ENCODE data around the gene SYNPO2.
"Not testable (repeated sequence)": the region's sequence is repeated elsewhere in the genome, so short reads cannot be mapped to it uniquely, and the experiment has no call there.

The SYNPO2 gene

DNA sequence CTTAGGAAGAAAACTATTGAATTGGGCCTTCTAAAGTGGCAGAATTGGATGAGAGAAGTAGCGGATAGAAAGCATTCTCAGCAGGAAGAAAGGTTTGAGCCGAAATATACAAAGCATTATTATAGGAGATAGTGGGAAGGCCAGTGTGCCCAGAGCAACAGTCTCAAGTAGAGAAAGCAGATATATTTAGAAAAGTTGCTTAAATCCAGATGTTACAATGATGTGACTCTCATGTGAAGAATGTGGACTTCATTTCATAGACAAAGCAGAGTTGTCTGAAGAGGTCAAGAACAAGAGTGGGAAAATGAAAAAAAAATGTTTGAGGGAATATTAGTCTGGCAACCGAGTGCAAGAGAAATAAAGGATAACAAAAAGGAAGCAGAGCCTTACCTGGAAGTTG is 66.9 kb downstream of the SYNPO2 start:
- DNase-seq (ENCODE audit: insufficient read length) (no peak), FAIRE-seq (no peak)
- TF ChIP-seq POLR2AphosphoS5 (IDR thresholded peaks at IDR 0.05; ENCODE audit: low read depth, low read length), result no peak
- TF ChIP-seq POLR2A (IDR thresholded peaks at IDR 0.05; ENCODE audit: low read depth, low read length), result no peak
- no peak for TF ChIP-seq TAF1 (IDR thresholded peaks at IDR 0.05; ENCODE audit: borderline replicate concordance, low read depth, low read length)

DNA sequence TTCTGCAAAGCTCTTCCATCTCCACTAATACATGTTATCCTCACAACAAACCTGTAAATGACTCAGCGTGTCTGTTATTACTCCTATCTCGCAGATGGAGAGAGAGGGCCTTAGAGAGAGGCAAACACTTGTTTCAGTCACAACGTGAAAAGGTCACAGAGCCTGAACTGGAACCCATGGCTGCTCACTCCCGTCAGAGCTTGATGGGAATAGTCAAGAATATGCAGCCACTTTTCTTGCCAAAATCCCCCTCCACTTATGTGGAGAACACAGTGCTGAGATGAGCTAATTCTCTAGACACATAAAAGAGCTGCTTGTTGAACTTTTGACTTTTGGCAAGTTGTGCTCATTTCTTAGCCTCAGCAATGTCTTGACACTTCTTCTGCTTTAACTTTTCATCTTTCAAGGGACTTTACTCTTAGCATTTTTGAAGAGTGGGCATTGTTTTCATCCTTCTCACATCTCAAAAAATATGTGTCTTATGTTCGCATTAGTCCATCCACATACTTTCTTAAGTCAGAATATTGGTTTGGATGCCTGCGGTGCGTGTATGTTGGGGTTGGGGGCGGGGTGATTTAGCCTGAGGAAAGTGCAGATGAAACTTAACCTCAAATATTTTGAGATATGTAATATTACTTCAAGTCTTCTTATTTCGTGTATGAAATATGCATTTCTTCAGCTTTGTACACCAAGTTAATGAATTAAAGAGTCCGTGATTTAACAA is 69.2 kb downstream of the SYNPO2 start:
- TF ChIP-seq TAF1 (IDR thresholded peaks at IDR 0.05; ENCODE audit: borderline replicate concordance, low read depth, low read length) (no peak), POLR2A (IDR thresholded peaks at IDR 0.05; ENCODE audit: low read depth, low read length) (no peak), POLR2AphosphoS5 (IDR thresholded peaks at IDR 0.05; ENCODE audit: low read depth, low read length) (no peak)
- no peak for DNase-seq (ENCODE audit: insufficient read length)
- FAIRE-seq, result peak; percentile 42

DNA sequence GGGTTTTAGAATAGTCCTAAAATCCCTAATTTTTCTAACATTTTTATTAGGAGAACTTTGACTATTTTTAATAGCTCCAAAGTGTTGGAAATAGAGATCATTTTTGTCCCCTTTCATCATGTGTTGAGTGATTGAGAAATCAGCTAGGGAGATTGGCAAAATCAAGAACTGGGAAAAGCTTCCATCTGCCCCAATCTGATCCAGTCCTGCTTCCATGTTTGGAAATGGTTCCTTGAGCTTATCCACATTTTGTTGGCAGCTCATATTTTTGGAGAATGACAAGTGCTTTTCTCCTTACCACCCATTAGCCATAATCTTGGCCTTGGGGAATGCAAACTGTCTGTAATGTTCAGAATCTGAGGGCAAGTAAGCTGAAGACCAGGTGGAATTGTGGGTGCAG is 73.9 kb downstream of the SYNPO2 start:
- TF ChIP-seq POLR2AphosphoS5 (IDR thresholded peaks at IDR 0.05; ENCODE audit: low read depth, low read length) (no peak), TAF1 (IDR thresholded peaks at IDR 0.05; ENCODE audit: borderline replicate concordance, low read depth, low read length) (no peak), POLR2A (IDR thresholded peaks at IDR 0.05; ENCODE audit: low read depth, low read length) (no peak)
- no peak for FAIRE-seq
- no peak for DNase-seq (ENCODE audit: insufficient read length)

DNA sequence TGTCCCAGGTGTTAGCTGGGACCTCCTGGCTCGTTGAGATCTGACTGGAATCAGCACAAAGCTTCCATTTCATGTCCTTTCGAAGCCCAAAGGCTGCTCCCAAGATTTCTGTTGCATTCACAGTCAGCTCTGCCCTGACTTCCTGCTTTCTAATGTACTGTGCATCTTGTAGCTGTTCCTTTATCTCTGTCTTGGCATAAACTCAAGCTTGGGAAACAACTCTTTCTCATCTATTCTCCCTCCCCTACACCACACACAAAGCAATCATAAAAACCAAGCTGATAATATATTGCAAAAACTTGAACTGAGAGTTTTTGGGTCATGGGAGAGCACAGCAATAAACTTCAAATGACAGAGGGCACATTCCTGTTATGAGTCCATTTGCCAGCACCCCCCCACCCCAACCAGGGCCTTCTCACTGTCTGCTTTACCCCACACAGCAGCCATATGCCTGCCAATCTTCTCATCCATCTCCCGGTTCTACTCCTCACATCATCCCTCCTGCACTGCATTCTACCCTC is 76.3 kb downstream of the SYNPO2 start:
- DNase-seq (ENCODE audit: insufficient read length), result no peak
- TF ChIP-seq POLR2AphosphoS5 (IDR thresholded peaks at IDR 0.05; ENCODE audit: low read depth, low read length) (no peak), POLR2A (IDR thresholded peaks at IDR 0.05; ENCODE audit: low read depth, low read length) (no peak), TAF1 (IDR thresholded peaks at IDR 0.05; ENCODE audit: borderline replicate concordance, low read depth, low read length) (no peak)
- FAIRE-seq, result no peak

DNA sequence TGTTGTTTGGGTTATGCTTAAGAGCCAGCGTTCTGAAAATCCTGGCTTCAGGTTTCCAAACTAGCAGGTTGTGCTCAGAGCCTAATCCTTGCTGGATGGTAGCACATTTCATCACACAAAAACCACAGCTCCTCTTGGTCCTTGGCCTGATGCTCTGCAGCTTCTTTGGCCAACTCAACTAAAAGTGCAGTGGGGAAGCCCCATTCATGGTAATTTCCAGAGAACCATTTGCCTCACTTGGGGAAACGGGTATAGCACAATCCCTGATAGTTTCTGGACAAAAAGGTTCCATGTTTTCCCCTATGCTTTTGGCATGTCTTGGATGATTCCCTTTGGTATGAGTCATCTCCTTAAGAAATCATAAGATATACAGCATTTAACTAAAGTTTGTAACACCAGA is 78.7 kb downstream of the SYNPO2 start:
- no peak for DNase-seq (ENCODE audit: insufficient read length)
- no peak for FAIRE-seq
- TF ChIP-seq TAF1 (IDR thresholded peaks at IDR 0.05; ENCODE audit: borderline replicate concordance, low read depth, low read length) (no peak), POLR2AphosphoS5 (IDR thresholded peaks at IDR 0.05; ENCODE audit: low read depth, low read length) (no peak), POLR2A (IDR thresholded peaks at IDR 0.05; ENCODE audit: low read depth, low read length) (no peak)

DNA sequence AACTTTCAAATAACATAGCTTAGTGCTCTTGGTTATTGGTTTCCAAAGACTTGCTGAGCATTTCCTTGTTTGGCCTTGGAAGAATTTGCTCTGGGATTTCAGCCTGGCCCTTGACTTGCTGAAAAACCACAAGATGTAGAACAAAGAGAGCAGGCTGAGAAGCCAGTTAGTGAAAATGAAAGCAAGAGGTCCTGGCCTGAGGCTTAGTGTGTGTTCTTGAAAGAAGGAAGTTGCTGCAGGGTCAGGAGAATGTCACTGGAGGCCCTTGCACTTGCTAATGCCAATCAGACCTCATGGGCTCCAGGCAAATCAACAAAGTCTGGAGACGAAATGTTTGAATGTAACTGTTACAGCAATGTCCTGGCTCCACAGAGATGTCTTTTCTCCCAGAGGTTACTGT is 79.4 kb downstream of the SYNPO2 start:
- DNase-seq (ENCODE audit: insufficient read length), result peak; percentile 29
- TF ChIP-seq POLR2A (IDR thresholded peaks at IDR 0.05; ENCODE audit: low read depth, low read length) (peak; percentile 45; the same call in 1 of the 2 replicates), POLR2AphosphoS5 (IDR thresholded peaks at IDR 0.05; ENCODE audit: low read depth, low read length) (0 out of 2 replicates have a peak, but pooled peaks have one; percentile 21), TAF1 (IDR thresholded peaks at IDR 0.05; ENCODE audit: borderline replicate concordance, low read depth, low read length) (no peak)
- FAIRE-seq, result peak; percentile 92

DNA sequence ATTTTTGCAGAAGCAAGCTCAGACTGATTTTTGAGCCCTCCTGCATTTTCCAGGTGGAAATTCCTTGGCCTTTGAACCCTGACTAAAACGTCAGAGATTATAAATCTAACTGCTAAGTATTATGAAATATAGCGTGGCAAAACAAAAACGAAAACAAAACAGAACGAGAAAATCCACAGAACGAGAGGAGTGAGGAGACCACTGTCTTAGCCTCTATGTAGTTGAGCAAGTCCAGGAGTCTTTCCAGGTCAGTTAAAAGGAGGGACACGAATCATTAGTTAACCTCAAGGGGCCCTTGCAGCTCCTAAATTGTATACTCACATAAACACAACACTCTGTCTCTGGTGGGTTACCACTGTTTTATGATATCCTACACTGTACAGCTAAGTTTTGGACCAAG is 80.2 kb downstream of the SYNPO2 start:
- no peak for DNase-seq (ENCODE audit: insufficient read length)
- FAIRE-seq, result no peak

DNA sequence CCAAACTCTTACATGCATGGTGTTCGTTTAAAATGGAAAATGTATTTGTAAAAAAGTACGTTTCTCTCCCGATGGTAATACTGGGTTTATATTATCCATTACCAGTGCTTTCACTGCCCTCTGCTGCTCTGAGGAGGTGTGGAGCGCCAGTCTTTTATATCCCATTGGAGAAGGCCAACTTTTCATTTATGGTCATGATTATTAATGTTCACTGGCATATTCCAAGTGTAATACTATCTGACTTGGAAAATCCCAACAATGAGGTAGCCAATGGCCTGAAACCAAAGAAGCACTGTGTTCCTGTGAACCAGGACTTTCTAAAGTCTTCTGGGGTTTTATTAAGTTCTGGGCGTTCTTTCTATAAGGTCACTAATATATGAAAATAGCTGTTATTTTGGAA is 80.7 kb downstream of the SYNPO2 start:
- DNase-seq (ENCODE audit: insufficient read length) (no peak), FAIRE-seq (no peak)
- TF ChIP-seq POLR2AphosphoS5 (IDR thresholded peaks at IDR 0.05; ENCODE audit: low read depth, low read length) (no peak), POLR2A (IDR thresholded peaks at IDR 0.05; ENCODE audit: low read depth, low read length) (no peak), TAF1 (IDR thresholded peaks at IDR 0.05; ENCODE audit: borderline replicate concordance, low read depth, low read length) (no peak)

More for the DNA sequence above, 80.2 kb downstream of the SYNPO2 start:
- no peak for TF ChIP-seq TAF1 (IDR thresholded peaks at IDR 0.05; ENCODE audit: borderline replicate concordance, low read depth, low read length)
- TF ChIP-seq POLR2A (IDR thresholded peaks at IDR 0.05; ENCODE audit: low read depth, low read length), result no peak
- TF ChIP-seq POLR2AphosphoS5 (IDR thresholded peaks at IDR 0.05; ENCODE audit: low read depth, low read length), result no peak

DNA sequence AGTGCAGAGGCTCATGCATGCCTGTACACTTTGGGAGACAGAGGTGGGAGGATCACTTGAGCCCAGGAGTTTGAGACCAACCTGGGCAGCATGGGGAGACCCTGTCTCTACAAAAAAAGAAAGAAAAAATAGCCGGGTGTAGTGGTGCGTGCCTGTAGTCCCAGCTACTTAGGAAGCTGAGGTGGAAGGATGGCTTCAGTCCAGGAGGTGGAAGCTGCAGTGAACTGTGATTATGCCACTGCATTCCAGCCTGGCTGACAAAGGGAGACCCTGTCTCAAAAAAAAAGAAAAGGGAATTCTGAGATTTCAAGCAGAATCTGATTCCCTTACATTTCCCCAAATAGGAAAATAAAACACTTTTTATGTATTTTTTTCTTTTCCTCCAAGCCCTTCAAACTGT is 83.5 kb downstream of the SYNPO2 start:
- FAIRE-seq (no peak), DNase-seq (ENCODE audit: insufficient read length) (no peak)
- TF ChIP-seq POLR2AphosphoS5 (IDR thresholded peaks at IDR 0.05; ENCODE audit: low read depth, low read length) (no peak), TAF1 (IDR thresholded peaks at IDR 0.05; ENCODE audit: borderline replicate concordance, low read depth, low read length) (no peak), POLR2A (IDR thresholded peaks at IDR 0.05; ENCODE audit: low read depth, low read length) (no peak)

DNA sequence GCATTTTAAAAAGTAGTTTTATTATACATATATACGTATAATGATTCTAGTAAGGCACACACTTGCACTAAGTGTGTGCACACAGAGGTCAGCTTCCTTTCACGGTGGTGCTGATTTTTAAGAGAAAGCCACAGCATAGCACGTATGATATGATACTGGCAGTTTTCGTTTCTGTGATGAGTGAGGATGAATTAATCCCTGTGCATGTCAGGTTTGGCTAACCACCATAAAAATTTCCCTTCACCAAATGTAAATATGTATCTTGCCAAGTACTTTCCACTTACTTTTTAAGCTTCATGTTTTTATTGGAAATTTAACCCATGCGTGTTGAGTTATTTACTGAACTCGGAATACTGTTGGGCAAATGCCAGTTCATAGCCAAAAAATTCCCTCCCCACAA is 84.6 kb downstream of the SYNPO2 start:
- no peak for DNase-seq (ENCODE audit: insufficient read length)
- no peak for FAIRE-seq
- TF ChIP-seq POLR2A (IDR thresholded peaks at IDR 0.05; ENCODE audit: low read depth, low read length), result no peak
- TF ChIP-seq POLR2AphosphoS5 (IDR thresholded peaks at IDR 0.05; ENCODE audit: low read depth, low read length), result no peak

DNA sequence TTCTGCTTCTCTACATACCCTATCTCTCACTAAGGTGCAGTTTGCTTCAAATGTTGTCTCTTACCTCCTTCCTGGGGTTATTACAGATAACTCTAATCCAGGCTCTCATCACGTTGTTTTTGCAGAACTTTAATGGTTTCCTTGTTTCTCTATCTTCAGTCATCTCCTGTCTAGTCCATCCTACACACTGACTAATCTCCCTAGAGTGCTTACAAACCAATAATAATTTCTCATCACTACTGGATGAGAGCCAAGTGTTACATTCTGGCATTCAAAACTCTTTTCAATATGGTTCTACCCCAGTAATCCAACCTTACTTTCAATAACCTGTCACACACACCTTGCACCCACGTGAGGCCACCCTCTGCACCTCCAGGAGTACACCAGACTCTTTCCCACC is 86.1 kb downstream of the SYNPO2 start:
- TF ChIP-seq POLR2AphosphoS5 (IDR thresholded peaks at IDR 0.05; ENCODE audit: low read depth, low read length) (no peak), POLR2A (IDR thresholded peaks at IDR 0.05; ENCODE audit: low read depth, low read length) (no peak), TAF1 (IDR thresholded peaks at IDR 0.05; ENCODE audit: borderline replicate concordance, low read depth, low read length) (no peak)
- FAIRE-seq, result no peak
- no peak for DNase-seq (ENCODE audit: insufficient read length)

DNA sequence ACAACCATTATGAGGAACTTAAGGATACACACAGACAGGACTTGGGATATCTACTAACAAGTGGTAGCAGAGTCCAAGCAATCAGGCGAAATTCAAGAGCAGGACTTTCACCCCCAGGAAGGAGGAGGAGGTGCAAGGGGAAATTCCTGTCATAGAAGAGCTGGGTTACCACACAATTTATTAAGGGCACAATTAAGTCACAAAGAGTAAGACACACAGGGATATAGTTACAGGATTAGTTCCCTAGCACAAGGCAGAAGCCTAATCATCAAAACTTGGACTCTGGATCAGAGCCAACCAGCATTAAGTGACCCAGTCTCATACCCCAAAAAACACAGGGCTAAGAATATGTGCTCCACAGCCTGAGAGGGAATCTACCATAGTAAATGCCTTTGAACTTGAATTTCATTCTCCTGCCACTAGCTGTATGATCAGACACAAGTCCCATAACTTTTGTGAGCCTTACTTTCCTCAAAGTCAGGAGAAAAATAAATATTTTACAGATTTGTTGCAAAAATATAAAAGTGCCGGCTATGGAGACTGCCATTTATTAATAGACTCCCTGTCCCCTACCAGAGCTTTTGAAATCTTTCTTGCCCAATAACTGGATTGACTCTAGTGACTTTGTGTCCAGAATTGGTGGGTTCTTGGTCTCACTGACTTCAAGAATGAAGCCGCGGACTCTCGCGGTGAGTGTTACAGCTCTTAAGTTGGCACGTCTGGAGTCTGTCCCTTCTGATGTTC is 87.0 kb downstream of the SYNPO2 start:
- DNase-seq (ENCODE audit: insufficient read length) (no peak), FAIRE-seq (no peak)
- TF ChIP-seq POLR2A (IDR thresholded peaks at IDR 0.05; ENCODE audit: low read depth, low read length), result no peak
- no peak for TF ChIP-seq POLR2AphosphoS5 (IDR thresholded peaks at IDR 0.05; ENCODE audit: low read depth, low read length)
- TF ChIP-seq TAF1 (IDR thresholded peaks at IDR 0.05; ENCODE audit: borderline replicate concordance, low read depth, low read length), result no peak

DNA sequence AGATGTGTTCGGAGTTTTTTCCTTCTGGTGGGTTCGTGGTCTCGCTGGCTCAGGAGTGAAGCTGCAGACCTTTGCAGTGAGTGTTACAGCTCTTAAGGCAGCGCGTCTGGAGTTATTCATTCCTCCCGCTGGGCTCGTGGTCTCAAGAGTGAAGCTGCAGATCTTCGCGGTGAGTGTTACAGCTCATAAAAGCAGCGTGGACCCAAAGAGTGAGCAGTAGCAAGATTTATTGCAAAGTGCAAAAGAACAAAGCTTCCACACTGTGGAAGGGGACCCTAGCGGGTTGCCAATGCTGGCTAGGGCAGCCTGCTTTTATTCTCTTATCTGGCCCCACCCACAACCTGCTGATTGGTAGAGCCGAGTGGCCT is 87.5 kb downstream of the SYNPO2 start:
- not testable (repeated sequence) for FAIRE-seq; DNase-seq (ENCODE audit: insufficient read length)

DNA sequence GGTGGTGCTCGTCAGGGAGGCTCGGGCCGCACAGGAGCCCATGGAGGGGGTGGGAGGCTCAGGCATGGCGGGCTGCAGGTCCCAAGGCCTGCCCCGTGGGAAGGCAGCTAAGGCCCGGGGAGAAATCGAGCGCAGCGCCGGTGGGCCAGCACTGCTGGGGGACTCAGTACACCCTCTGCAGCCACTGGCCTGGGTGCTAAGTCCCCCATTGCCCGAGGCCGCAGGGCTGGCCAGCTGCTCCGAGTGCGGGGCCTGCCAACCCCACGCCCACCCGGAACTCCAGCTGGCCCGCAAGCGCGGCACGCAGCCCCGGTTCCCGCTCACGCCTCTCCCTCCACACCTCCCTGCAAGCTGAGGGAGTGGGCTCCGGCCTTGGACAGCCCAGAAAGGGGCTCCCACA is 88.4 kb downstream of the SYNPO2 start:
- DNase-seq (ENCODE audit: insufficient read length); FAIRE-seq: not testable (repeated sequence)
